IMR-90 (cell line): ENCODE measurements around the gene DAD1. TPM values are rescaled to one million over a fixed set of nuclear protein-coding genes. Genes with fewer than 3 reads are reported as not detected.

Source experiments
- ATAC-seq: fragments of 200-7000 bp; cut with Tn5 transposase; 2 replicates; pipeline ENCODE4 v1.9.1; 2020; ENCODE audit warnings: low read depth, mild to moderate bottlenecking, moderate library complexity
- BruUV-seq: library from RNA; stranded (reverse); fragments of 400-500 nt; replicated peaks from 2 replicates; lab custom pipeline; 2021; lab: Mats Ljungman, UMichigan
- CTCF ChIA-PET: fragments of 300-600 bp; formaldehyde crosslinking; extraction: SDS; loops from one replicate; lab custom pipeline; 2021; ENCODE audit warnings: antibody characterized with exemption; lab: Yijun Ruan, JAX
- POLR2A ChIA-PET: fragments of 300-600 bp; sonication (Branson Sonifier 250); formaldehyde crosslinking; loops from one replicate; lab custom pipeline; 2022; ENCODE audit warnings: antibody characterized with exemption; ENCODE audit not compliant: unreplicated experiment; lab: Charles Lee
- DNase-seq: peaks from one replicate; pipeline ENCODE4 v3.0.0; 2013
- H2AFZ ChIP-seq: replicated peaks from 2 replicates; pipeline ENCODE3; 2013; ENCODE audit warnings: low read length, mild to moderate bottlenecking; ENCODE audit not compliant: poor library complexity
- H2AK5ac ChIP-seq: 2 replicates; pipeline ENCODE4 v1.6.1; 2013; ENCODE audit warnings: low read depth, low read length, inconsistent platforms
- H2AK9ac ChIP-seq: replicated peaks from 2 replicates; pipeline ENCODE3; 2013; ENCODE audit warnings: mild to moderate bottlenecking, low read depth, low read length, moderate library complexity; ENCODE audit not compliant: poor library complexity
- H2BK120ac ChIP-seq: 2 replicates; pipeline ENCODE4 v1.6.1; 2013; ENCODE audit warnings: low read depth, low read length, inconsistent platforms
- H2BK15ac ChIP-seq: 3 replicates; pipeline ENCODE4 v1.6.1; 2013; ENCODE audit warnings: low read depth, low read length, inconsistent platforms
- H2BK20ac ChIP-seq: 2 replicates; pipeline ENCODE4 v1.6.1; 2013; ENCODE audit warnings: low read depth, mild to moderate bottlenecking, inconsistent platforms, low read length, moderate library complexity
- H2BK5ac ChIP-seq: 2 replicates; pipeline ENCODE4 v1.6.1; 2013; ENCODE audit warnings: mild to moderate bottlenecking, low read depth, low read length, inconsistent platforms; ENCODE audit not compliant: poor library complexity, severe bottlenecking
- H3K14ac ChIP-seq: replicated peaks from 2 replicates; pipeline ENCODE4 v1.6.1; 2013; ENCODE audit warnings: low read depth, low read length, inconsistent platforms
- H3K18ac ChIP-seq: 2 replicates; pipeline ENCODE4 v1.6.1; 2013; ENCODE audit warnings: low read depth, low read length, control low read depth
- H3K23ac ChIP-seq: 2 replicates; pipeline ENCODE4 v1.6.1; 2013; ENCODE audit warnings: low read depth, low read length, inconsistent platforms
- H3K27ac ChIP-seq: 2 replicates; pipeline ENCODE4 v1.5.1; 2013; ENCODE audit warnings: mild to moderate bottlenecking, control low read depth, low read length; ENCODE audit not compliant: insufficient read depth
- H3K27me3 ChIP-seq: 2 replicates; pipeline ENCODE4 v1.6.1; 2013; ENCODE audit warnings: low read length; ENCODE audit not compliant: control insufficient read depth, insufficient read depth
- H3K36me3 ChIP-seq: 2 replicates; pipeline ENCODE4 v1.6.1; 2013; ENCODE audit warnings: low read length, mixed read lengths; ENCODE audit not compliant: control insufficient read depth, insufficient read depth
- H3K4ac ChIP-seq: 2 replicates; pipeline ENCODE4 v1.6.1; 2013; ENCODE audit warnings: low read depth, low read length, inconsistent platforms
- H3K4me1 ChIP-seq: 2 replicates; pipeline ENCODE4 v1.6.1; 2013; ENCODE audit warnings: low read length, mixed read lengths; ENCODE audit not compliant: control insufficient read depth, insufficient read depth
- H3K4me2 ChIP-seq: 2 replicates; pipeline ENCODE4 v1.6.1; 2013; ENCODE audit warnings: low read depth, mild to moderate bottlenecking, control low read depth, low read length, moderate library complexity
- H3K4me3 ChIP-seq: 2 replicates; pipeline ENCODE4 v1.5.1; 2013; ENCODE audit warnings: low read depth, mild to moderate bottlenecking, control low read depth, low read length, moderate library complexity; ENCODE audit not compliant: insufficient read depth
- H3K56ac ChIP-seq: 2 replicates; pipeline ENCODE4 v1.6.1; 2013; ENCODE audit warnings: low read length, inconsistent platforms; ENCODE audit not compliant: insufficient read depth; ENCODE audit errors: extremely low read depth
- H3K79me1 ChIP-seq, 2 experiments: 2 replicates each; pipeline ENCODE4 v1.6.1; 2013; ENCODE audit warnings: low read length in 2 of 2, inconsistent platforms in 1 of 2, low read depth in 1 of 2
- H3K9ac ChIP-seq: 2 replicates; pipeline ENCODE4 v1.6.1; 2013; ENCODE audit warnings: low read depth, low read length, control low read depth
- H3K9me1 ChIP-seq: 2 replicates; pipeline ENCODE4 v1.6.1; 2013; ENCODE audit warnings: low read length, inconsistent platforms; ENCODE audit not compliant: insufficient read depth
- H3K9me3 ChIP-seq: 2 replicates; pipeline ENCODE4 v1.6.1; 2013; ENCODE audit warnings: low read length; ENCODE audit not compliant: control insufficient read depth, insufficient read depth
- H4K20me1 ChIP-seq: 2 replicates; pipeline ENCODE4 v1.6.1; 2013; ENCODE audit warnings: low read length, inconsistent platforms; ENCODE audit not compliant: insufficient read depth
- H4K5ac ChIP-seq: 2 replicates; pipeline ENCODE4 v1.6.1; 2013; ENCODE audit warnings: mild to moderate bottlenecking, low read depth, low read length, control low read depth
- H4K8ac ChIP-seq, 2 experiments: 2 replicates each; pipeline ENCODE4 v1.6.1; 2013; ENCODE audit warnings: low read depth in 2 of 2, low read length in 2 of 2, control low read depth in 1 of 2, inconsistent platforms in 1 of 2
- H4K91ac ChIP-seq: 2 replicates; pipeline ENCODE4 v1.6.1; 2013; ENCODE audit warnings: low read depth, low read length, inconsistent platforms; ENCODE audit not compliant: insufficient read depth
- CEBPB ChIP-seq: IDR thresholded peaks from 2 replicates; pipeline ENCODE4 v1.6.1; 2012; ENCODE audit warnings: low read depth, low read length, improper control_type of control experiment
- NFE2L2 ChIP-seq: fragments of 150-350 bp; IDR thresholded peaks from 2 replicates; pipeline ENCODE4 v1.6.1; 2016; ENCODE audit warnings: low read depth, mild to moderate bottlenecking, low read length
- WGBS, 2 experiments: methylation state at CpG; one replicate each; pipeline versions ENCODE4 v1.1.5 to v1.1.7; 2013; ENCODE audit warnings: missing lambda C conversion rate in 2 of 2; ENCODE audit not compliant: insufficient read length in 1 of 2; ENCODE audit errors: extremely low coverage in 2 of 2; 5-methylcytosine and 5-hydroxymethylcytosine counted together
- dilution Hi-C: fragments of 300-500 bp; cut with HindIII; formaldehyde crosslinking; loops from one replicate; pipeline ENCODE4 v1.14.3; 2018; ENCODE audit warnings: low sequenced_read_pairs; ENCODE audit not compliant: unreplicated experiment
- in situ Hi-C: fragments of 300-500 bp; cut with MboI; formaldehyde crosslinking; loops from 3 replicates; pipeline ENCODE4 v1.14.3; 2019; ENCODE audit warnings: low sequenced_read_pairs, inconsistent platforms, mixed read lengths
- intact Hi-C: fragments of 100-400 bp; cut with micrococcal nuclease; formaldehyde crosslinking; loops from 2 replicates; pipeline ENCODE4 v1.10.0; 2022
- polyA plus RNA-seq, 3 experiments: library from polyadenylated mRNA; depleted of rRNA; stranded (reverse); fragments of >200 nt; gene quantifications; 2 replicates each; pipeline ENCODE4 v1.2.3, GENCODE V29; 2012; ENCODE audit warnings: low replicate concordance in 1 of 3
- total RNA-seq: library from RNA; depleted of rRNA; stranded (reverse); fragments of >200 nt; gene quantifications from 2 replicates; pipeline ENCODE4 v1.2.3, GENCODE V29; 2012
- TF ChIP-seq, protein P1 (sequence below): conservative IDR thresholded peaks from 2 replicates; pipeline ENCODE4 v1.5.1; 2012; ENCODE audit warnings: mild to moderate bottlenecking, low read depth, low read length, improper control_type of control experiment

The DAD1 gene
- total and polyA plus RNA-seq, 2 of the 4 experiments (the other 2 are of a cell fraction), result 396 to 496 TPM

DNA sequence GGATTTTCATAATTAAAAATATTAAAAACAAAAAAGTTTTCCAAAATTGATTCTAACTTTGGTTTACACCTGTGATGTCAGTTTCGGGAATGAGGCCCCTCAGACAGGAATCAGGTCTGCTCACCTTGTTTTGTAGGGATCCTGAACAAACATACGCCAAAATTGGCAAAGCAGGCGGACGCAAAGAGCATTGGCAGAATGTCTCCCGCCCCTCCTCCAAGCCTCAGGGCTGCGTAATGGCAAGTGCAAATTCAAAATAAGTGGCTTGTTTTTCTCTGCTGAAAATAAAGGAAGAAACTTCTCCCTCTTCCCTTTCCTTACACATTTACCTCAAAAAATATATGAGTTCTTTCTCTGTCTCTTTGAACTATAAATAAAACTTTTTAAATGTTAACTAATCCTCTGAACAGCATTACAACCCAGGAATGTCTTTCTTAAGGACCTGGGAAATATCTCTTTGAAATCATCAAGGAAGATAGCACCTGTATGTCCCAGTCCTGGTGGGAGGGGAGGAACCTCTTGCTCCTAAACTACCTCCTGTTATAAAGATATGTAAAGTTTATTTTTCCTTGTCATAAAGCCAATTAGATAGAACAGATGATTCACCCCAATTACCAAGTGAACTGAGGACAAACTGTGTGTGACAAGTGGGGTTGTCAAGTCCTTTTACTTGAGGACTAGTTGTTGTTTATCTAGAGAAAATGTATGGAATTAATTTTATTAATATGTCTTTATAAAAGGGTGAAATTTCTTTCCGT is 38.7 kb upstream of the DAD1 start:
- H4K91ac ChIP-seq, result no peak overlapping the region
- no peak overlapping the region for H2BK15ac ChIP-seq
- H3K18ac ChIP-seq, result no peak overlapping the region
- no peaks in the 10 kb centered on the region; the same call in 1 of the 2 replicates for H3K27me3 ChIP-seq
- intact Hi-C loops, result no loop called here
- no peak overlapping the region; the same call in 1 of the 2 replicates for H3K14ac ChIP-seq
- DNase-seq (no peak), ATAC-seq (no peak)
- H2BK20ac ChIP-seq, result no peak overlapping the region
- no TSS peak for BruUV-seq
- H4K20me1 ChIP-seq, result no peaks in the 10 kb centered on the region
- no peak overlapping the region for H3K4me3 ChIP-seq
- dilution Hi-C loops, result no loop called here
- no CpG with 5 or more reads among the region's 7 CpGs for WGBS, 2 experiments
- H3K23ac ChIP-seq, result no peak overlapping the region
- no peak overlapping the region for H2AFZ ChIP-seq
- no peak overlapping the region for H3K4ac ChIP-seq
- in situ Hi-C loops, result no loop called here
- H2BK5ac ChIP-seq, result no peak overlapping the region
- no peak overlapping the region for H3K4me2 ChIP-seq
- H4K5ac ChIP-seq, result no peak overlapping the region
- H2AK9ac ChIP-seq, result no peak overlapping the region
- POLR2A ChIA-PET, result no interaction called here
- CTCF ChIA-PET, result no interaction called here
- no peaks in the 10 kb centered on the region for H3K79me1 ChIP-seq
- H3K9ac ChIP-seq, result no peak overlapping the region
- no peak for TF ChIP-seq CEBPB
- TF ChIP-seq, protein P1, sequence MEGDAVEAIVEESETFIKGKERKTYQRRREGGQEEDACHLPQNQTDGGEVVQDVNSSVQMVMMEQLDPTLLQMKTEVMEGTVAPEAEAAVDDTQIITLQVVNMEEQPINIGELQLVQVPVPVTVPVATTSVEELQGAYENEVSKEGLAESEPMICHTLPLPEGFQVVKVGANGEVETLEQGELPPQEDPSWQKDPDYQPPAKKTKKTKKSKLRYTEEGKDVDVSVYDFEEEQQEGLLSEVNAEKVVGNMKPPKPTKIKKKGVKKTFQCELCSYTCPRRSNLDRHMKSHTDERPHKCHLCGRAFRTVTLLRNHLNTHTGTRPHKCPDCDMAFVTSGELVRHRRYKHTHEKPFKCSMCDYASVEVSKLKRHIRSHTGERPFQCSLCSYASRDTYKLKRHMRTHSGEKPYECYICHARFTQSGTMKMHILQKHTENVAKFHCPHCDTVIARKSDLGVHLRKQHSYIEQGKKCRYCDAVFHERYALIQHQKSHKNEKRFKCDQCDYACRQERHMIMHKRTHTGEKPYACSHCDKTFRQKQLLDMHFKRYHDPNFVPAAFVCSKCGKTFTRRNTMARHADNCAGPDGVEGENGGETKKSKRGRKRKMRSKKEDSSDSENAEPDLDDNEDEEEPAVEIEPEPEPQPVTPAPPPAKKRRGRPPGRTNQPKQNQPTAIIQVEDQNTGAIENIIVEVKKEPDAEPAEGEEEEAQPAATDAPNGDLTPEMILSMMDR, result no peak
- TF ChIP-seq NFE2L2, result no peak
- H4K8ac ChIP-seq, result no peak overlapping the region
- H2AK5ac ChIP-seq, result no peak overlapping the region
- no peak overlapping the region for H2BK120ac ChIP-seq
- H3K9me1 ChIP-seq, result no peaks in the 10 kb centered on the region
- no peaks in the 10 kb centered on the region for H3K36me3 ChIP-seq
- H3K56ac ChIP-seq, result no peak overlapping the region
- no peaks in the 10 kb centered on the region for H3K9me3 ChIP-seq
- H3K4me1 ChIP-seq, result peaks cover 4% of the 10 kb centered on the region; the same call in 1 of the 2 replicates
- no peak overlapping the region for H3K27ac ChIP-seq
